Astrocyte of the hippocampus (primary cell): Measurements from ENCODE around the gene MIGA2.
"Not testable (repeated sequence)": the region's sequence is repeated elsewhere in the genome, so short reads cannot be mapped to it uniquely, and the experiment has no call there.

Source experiments
- DNase-seq: peaks from one replicate; pipeline ENCODE4 v3.0.0; 2011; ENCODE audit warnings: low read depth, low spot score

Gene MIGA2

DNA sequence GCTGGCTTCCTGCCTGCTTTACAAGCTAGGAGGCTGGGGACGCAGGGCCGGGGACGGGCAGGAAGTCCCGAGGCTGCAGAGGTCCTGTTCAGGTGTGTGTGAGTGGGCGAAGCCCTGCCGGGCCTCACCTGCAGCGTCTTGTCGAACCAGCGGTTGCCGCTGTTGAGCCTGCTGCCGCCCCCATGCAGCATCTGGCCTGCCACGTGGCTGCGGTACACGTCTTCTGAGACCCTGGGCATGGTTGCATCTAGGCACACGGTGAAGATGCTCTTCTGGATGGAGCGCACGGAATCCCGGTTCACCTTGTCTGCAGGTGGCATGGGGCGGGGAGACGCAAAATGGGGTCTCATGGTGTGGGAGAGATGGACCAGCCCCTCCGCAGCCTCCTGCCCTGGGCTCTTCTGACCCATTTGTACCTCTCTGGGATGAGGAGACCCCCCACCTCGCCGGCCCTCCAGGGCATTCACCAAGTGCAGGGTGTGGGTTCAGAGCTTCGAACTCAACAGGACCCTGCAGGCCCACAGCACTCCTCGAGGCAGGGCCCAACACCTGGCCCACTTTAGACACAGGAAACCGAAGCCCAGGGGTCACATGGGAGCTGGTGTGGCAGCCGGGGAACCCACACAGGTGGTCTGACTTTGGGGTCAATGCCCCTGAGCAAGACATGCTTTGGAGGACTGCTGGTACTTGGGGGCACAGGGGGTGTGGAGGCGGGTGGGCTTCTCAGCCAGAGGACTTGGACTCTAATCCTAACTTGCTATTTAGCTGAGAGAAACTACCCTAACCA lies 64.2 kb downstream of the MIGA2 start:
- DNase-seq, result no peak

DNA sequence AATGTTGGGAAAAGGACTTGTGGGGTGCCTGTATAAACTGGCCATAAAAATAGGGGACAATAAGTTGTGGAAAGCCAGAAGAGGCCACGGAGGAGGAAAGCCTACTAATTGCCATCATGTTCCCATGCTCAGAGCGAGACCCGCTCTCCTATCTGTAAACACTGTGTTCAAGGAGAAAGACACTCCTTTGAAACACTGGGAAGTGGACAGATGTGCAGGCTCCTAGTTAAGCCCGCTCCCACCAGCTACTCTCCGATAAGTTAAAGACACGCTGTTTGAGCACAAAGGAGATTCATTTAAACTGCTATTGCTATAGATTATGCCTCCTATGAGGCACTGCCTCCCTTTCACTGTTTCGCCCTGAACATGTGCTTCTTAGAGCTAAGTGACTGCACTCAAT lies 64.9 kb downstream of the MIGA2 start:
- no peak for DNase-seq

DNA sequence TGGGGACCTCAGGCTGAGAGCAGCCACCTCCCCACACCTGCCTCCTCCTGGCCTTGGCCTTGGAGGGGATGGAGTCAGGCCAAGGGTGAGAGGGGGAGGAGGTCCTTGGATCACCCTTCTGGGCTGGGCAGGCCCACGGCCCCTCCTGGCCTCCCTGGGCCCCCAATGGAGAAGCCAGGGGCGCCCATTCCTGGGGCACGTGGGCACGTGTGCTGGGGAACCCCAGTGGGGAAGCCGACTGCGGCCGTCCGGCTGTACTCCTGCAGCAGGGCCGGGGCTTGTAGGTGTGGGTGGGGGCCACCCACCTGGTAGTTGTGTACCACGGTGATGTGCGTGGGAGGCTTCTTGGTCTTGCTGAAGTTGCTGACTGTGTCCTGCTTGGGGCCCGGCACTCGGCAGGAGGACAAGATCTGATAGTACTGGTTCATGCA lies 65.7 kb downstream of the MIGA2 start:
- DNase-seq, result no peak

DNA sequence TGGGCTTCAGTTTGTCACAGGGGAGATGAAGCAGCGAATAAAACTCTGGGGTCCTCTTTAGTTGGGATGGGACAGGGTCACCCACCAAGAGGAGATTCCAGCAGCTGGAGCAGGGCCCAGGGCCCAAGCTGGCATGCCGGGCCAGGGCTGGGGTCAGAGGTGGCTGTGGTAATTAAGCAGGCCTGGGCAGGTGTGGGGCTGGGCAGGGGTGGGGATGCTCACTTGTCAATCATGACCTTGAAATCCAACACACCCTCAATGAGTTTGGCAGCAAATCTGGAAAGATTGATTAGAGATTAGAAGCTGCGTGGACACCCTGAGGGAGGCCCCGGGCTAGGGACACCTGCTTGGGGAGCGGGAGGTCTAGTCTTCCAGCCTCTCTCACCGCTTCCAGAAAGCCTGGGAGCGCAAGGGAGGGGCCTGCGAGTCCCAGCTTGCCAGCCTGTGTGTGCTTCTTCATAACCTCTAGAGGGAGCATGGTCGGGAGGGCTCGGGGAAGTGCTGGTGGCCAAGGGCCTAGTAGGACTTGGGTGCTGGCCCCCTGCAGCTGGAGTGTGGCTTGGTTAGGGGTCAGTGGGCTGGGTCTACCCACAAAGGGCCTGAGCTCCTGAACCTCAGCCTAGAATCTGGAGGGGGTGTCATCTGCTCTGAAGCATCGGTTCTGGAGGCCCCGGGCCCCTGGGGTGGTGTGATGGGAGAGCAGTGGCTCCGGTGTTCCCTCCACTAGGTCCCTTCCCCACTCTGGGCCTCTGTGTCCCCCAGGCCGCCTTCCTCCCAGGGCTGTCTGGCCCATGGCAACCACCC lies 66.6 kb downstream of the MIGA2 start:
- DNase-seq, result peak; percentile 54

DNA sequence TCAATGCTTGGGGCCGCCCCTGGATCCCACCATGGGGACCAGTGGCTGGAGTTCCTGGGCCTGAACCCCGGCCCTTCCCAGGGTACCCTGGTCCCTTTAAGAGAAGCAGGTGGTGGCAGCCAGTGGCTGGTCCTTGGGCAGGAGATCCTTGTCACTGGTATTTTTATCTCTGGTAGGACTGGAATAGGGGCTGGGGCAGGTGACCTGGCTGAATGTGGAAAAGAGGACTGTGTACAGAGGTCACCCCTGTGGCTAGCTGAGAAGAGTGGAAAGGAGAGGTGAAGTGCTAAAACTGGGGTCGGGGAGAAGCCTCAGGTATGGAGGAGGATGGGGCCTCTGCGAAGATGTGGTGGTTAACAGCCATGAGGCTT lies 67.2 kb downstream of the MIGA2 start:
- no peak for DNase-seq

DNA sequence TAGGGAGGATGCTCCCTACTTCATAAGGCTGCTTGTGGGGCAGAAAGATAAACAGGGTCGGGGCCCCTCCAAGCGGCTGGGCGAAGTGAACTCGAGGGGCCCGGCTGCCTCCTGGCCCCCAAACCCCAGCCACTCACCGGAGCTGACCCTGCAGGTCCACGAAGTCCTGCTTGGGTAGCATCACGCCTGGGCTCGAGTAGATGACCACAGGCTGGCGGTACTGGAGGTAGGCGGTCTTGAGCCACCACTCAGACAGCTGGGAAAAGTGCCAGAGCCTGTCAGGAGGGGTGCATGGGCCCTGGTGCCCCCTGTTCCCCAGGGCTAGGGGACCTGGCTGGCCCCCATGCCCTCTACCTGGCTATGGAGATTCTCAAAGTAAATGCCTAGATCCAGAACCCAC lies 67.6 kb downstream of the MIGA2 start:
- DNase-seq, result no peak

DNA sequence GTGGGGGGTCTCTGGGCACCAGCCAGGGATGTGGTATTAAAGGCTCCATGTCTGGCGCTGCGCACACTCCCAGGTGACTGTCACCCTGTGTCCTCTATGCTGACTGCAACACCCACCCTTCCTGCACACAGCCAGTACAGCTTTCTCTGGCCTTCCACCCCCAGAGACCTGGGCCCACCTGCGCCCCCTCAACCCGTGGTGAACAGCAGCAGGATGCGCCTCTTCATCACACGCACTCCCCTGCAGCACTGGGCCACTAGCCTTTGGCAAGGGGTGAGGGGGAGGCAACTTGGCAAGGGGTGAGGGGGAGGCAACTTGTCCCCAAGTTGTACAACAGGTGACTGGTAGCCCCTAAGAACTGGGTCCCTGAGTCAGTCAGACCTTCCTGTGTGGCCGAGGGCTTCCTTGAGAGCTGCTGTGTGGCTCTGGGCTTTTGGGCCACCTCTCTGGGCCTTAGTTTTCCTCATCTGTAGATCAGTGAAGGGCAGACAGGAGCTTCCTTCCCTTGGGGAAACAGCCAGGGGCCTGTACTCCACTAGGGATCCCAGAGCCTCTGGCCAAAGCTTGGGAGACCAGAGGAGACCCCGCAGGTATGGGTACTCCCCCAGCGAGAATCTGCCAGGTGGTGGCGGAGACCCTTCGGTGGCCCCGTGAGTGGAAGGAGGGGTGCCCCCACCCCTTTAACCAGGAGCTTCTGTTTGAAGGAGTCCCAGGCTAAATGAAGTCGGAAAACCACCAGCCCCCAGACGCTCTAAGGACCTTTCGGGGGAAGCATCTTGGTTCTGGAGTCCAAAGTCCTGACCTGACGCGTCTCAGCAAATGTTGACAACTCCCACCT lies 69.7 kb downstream of the MIGA2 start:
- DNase-seq, result no peak

DNA sequence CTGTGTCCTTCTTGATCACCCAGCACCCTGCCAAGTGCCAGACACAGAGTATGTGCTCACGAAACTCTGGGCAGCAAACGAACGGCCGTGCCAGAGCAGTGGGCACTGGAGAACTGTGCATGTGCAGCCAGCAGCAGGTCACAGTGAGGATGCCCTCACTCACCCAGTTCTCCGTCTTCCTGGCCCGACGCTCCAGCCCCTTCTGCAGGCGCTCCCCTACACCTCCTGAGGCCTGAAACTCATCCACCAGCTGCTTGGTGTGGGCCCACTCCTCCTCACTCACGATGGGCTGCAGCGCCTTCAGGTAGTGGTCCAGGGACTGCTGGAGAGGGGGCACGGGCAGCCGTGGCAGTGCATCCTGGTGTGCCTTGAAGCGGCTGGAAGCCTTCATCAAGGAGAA lies 71.2 kb downstream of the MIGA2 start:
- DNase-seq, result no peak

DNA sequence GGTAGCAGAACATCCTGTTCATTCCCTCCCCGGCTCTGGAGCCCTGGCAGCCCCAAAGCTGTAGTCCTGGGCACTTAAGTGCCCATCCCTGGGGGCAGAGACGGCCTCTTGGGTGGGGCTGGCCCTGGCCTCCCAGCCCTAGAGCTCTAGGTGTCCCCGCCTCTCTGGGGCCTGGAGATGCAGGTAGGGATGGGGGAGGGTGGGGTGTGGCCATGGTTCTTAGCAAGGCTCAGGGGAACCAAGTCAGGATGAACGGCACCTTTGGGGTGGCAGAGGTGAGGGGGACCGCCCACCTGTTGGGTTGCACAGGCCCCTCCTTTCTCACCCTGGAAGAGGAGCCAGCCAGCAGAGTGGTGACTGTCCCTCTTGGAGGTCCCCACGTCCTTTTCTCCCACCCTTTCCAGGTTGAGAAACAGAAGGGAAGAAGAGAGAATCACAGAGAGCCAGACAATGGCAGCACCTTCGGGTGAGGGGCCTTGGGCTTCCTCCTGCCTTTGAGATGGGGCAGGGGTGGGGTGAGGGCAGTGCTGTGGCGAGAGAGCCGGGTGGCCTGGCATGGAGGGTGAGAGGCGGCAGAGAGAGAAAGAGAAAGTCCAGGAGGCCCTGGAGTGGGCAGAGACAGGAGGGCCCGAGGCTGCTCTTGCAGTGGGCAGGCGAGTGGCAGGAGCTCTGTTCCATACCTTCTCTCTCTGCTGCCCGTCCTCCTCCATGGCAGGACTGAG lies 71.8 kb downstream of the MIGA2 start:
- DNase-seq, result no peak

DNA sequence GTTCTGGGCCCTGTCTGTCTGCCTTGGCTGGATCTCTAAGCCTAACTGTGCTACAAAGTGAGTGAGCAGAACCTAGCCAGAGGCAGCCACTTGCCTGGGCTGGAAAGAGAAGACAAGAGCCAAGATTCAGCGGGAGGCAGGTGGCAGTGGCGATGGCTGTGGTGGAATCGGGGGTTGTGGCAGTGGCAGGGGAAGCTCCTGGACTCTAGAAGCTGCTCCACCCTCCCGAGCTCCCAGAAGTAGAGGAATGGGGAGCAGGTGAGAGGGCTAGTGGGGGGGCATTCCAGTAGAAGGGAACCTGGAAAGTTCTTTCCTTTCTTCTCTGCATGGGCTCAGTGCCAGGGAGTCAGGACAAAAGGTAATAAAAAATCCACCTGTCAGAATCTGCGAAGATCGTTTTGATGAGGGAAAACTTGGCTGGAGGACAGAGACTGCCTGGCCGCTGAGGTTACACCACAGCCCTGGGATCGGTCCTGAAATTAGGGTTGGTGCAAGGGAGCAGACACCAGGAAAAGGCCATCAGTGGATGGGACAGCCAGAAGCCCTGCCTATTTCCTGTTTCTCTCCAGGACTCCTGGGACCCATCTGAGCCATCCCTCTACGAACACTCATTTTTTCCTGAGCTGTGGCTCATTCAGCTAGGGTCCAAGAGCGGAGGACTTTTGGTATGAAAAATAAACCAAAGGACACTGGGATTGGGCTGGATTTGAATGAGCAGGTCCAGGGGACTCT lies 72.5 kb downstream of the MIGA2 start:
- no peak for DNase-seq

DNA sequence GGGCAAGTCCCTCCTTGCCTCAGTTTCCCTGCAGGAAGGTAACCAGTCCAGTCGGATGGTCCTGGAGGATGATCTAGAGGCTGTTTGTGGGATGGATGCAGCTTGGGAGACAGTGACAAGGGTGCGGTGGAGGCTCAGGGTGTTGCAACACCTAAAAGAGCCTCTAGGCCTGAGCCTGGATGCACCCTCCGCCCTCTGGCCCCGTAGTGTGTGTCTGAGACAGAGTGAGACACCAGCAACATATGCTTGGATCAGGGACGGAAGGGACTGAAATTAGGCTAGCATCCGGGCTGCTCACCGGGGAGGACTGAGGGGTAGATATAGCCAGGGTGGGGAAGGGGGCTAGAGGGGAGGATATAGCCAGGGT lies 73.1 kb downstream of the MIGA2 start:
- DNase-seq, result no peak

DNA sequence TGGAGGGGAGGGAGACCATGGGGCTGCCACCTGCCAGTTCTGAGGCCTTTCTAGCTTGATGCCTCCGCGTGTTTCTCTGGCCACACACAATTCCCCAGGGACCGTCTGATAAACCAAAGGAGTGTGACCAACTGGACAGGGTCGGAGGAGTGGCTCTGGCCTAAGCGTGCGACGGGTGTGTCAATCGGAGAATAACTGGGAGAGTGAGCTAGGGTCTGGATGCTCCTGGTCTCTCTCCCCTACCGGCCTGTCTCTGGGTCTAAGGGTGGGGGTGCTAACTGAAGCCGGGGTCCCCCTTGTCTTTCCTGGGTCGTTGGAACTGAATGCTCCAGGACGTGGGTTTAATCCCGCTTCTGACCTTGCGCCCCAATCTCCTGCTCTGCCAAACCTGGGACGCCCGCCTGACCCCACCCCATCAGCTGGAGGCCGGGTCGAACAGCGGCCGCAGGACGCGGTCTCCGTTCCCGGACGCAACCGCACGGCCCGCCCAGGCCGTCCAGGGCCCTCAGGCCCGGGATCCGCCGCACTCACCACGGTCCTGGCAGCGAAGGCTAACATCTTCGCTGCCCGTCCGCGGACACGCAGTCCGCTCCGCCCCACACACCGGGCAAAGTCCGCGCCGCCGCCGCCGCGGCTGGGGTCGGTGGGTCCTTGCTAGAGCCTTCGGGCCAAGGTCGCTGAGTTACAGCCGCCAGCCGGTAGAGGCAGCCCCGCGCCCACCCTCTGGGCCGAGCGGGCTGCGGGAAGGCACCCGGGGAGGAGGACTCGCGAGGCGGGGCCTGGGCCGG lies 73.7 kb downstream of the MIGA2 start:
- DNase-seq, result peak; percentile 32

DNA sequence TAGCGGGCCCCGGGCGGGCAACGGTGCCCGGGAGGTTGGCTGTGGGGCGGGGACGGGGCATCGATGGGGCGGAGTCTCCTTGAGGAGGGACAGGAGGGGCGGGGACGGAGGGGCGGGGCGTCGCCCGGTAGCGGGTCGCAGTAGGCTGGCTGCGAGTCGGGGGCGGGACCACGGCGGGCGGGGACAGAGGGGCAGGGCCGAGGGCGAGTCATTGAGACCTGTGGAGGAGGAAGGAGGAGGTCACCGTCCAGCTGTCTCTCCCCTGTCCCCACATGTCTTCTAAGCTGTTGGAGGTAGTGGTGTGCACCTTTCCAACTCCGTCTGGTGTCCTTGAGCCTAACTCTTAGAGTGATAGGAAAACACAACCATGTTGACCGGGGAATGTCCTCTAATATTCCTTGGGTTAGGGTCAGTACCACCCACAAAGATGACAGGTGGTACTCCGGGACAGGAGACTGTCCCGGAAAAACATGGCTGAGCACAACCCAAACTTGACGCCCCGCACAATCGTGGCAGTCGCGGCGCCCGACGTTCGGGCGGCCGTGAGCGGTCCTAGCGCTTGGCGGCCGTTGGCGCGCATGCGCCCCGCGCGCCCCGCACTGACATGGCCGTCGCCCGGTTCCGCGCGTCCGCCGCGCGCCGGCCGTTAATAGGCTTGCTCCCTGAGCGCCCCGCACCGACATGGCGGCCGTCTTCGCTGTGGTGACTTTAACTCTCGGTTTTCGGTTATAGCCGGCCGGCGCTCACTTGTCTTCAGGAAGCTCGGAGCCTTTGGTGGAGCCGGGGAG lies 74.5 kb downstream of the MIGA2 start, which contains the start of the genes CRAT and PTPA:
Gene CRAT (minus strand): TSS at position 54 of the 788 bp plus-strand sequence. CDS start 284 bp downstream, outside the sequence.
Gene PTPA (plus strand): TSS at position 676 of the 788 bp plus-strand sequence. CDS start 186 bp downstream, outside the sequence.
- peak; percentile 98 for DNase-seq

DNA sequence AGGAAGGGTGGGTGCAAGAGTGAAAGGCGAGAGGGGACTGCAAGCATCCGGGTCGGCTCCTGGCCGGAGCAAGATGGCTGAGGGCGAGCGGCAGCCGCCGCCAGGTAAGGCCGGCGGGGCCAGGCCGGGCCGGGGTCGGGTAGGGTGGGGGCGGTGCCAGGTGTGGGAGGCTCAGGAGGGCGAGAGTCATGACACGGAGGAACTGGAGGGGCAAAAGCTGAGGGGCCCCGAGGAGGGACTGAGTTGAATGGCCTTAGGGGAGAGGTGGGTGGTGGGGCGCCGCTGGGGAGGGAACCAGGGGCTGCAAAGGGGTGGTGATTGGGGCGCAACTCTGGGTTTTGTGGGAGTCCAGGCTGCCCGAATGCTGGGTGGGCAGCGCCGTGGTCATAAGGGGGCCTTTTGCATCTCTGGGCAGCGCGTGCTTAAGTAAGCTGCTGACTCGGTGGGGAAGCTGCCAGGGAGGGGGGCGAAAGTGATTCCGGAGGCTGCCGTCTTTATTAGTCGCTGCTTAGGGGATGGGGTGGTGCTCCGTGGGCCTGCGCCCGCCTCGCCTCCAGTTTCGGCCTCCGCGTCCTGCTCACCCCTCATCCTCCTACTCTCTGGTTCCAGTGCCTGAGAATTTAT lies 75.2 kb downstream of the MIGA2 start:
- peak; percentile 72 for DNase-seq

DNA sequence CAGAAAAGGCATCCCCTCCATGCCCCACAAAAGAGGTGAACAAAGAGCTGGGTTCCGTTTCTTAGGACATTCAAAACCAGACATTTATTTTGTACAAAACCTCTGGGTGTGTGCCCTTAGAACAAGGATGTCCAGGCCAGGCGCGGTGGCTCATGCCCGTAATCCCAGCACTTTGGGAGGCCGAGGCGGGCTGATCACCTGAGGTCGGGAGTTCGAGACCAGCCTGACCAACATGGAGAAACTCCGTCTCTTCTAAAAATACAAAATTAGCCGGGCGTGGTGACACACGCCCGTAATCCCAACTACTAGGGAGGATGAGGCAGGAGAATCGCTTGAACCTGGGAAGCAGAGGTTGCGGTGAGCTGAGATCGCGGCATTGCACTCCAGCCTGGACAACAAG lies 76.1 kb downstream of the MIGA2 start:
- not testable (repeated sequence) for DNase-seq

DNA sequence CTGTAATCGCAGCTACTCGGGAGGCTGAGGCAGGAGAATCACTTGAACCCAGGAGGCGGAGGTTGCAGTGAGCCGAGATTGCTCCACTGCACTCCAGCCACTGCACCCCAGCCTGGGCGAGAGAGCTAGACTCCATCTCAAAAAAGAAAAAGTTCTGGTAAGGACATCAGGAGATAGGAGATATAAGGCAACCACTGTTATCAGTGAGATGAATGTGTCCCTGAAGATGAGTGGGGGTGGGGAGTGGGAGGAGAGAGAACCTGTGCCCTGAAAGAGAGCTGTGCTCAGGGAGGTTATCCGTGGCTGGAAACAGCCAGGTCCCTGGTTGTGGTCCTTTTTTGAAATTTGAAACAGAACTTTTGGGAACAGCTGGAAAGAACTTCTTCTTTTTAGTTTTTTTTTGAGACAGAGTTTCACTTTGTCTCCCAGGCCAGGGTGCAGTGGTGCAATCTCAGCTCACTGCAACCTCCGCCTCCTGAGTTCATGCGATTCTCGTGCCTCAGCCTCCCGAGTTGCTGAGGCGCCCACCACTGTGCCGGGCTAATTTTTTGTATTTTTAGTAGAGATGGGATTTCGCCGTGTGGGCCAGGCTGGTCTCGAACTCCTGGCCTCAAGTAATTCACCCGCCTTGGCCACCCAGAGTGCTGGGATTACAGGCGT lies 77.3 kb downstream of the MIGA2 start:
- DNase-seq, result no peak

DNA sequence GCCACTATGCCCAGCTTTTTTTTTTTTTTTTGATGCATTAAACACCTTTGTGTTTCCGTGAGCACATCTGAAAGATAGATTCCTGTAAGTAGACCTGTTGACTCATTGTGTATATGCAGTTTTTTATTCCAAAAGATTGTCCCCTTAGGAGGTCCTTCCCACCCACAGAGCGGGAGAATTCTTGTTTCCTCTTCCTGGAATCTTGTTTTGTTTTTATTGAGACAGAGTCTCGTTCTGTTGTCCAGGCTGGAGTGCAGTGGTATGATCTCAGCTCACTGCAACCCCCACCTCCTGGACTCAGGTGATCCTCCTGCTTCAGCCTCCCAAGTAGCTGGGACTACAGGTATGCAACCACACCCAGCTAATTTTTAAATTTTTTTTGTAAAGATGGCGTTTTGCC lies 82.4 kb downstream of the MIGA2 start:
- no peak for DNase-seq

DNA sequence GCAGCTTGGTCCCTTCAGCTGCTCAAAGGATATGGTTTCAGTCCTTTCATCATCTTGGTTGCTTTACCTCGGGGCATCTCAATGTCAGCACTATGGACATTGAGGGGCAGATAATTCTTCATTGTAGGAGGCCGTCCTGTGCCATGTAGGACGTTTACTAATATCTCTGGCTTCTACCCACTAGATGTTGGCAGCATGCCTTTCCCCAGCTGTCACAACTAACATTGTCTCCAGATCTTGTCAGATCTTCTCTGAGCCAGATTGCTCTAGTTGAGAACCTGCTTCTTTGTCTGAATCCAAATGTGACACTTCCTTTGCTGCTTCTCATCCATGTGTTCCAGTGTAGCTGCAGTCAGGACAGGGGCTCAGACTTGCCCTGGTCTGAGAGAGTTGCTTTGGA lies 85.1 kb downstream of the MIGA2 start:
- peak; percentile 20 for DNase-seq
